GM12878 (cell line): ENCODE results near the gene HDAC8. TPM values are rescaled to one million over a fixed set of nuclear protein-coding genes. Genes with fewer than 3 reads are reported as not detected.

Experiments
- CBX5 ChIP-seq: sonication (generic); IDR thresholded peaks from 2 replicates; pipeline ENCODE4 v1.6.1; 2016; ENCODE audit warnings: low read depth, moderate library complexity, mild to moderate bottlenecking, inconsistent platforms
- CREM ChIP-seq: IDR thresholded peaks from 2 replicates; pipeline ENCODE4 v1.6.1; 2014; ENCODE audit warnings: antibody characterized with exemption, low read depth
- EED ChIP-seq: sonication (generic); IDR thresholded peaks from 2 replicates; pipeline ENCODE4 v1.6.1; 2016; ENCODE audit warnings: antibody characterized with exemption, low read depth
- HDAC2 ChIP-seq: fragments of 200-600 bp; sonication (generic); IDR thresholded peaks from 2 replicates; pipeline ENCODE4 v1.6.1; 2017
- IKZF1 ChIP-seq: fragments of 450-650 bp; conservative IDR thresholded peaks from 2 replicates; pipeline ENCODE4 v1.6.1; 2017; ENCODE audit warnings: antibody characterized with exemption, mild to moderate bottlenecking
- SMAD1 ChIP-seq: fragments of 450-650 bp; IDR thresholded peaks from 2 replicates; pipeline ENCODE4 v1.6.1; 2018; ENCODE audit warnings: mild to moderate bottlenecking, low read depth; ENCODE audit not compliant: partially characterized antibody
- SPI1 ChIP-seq: IDR thresholded peaks from 2 replicates; pipeline ENCODE4 v1.6.1; 2011; ENCODE audit warnings: low read depth, mild to moderate bottlenecking, low read length, moderate library complexity, borderline replicate concordance; ENCODE audit not compliant: insufficient read depth
- TCF7 ChIP-seq: IDR thresholded peaks from 2 replicates; pipeline ENCODE4 v1.6.1; 2014; ENCODE audit warnings: antibody characterized with exemption, borderline replicate concordance
- ZSCAN29 ChIP-seq: fragments of 450-650 bp; IDR thresholded peaks from 2 replicates; pipeline ENCODE4 v1.6.1; 2017; ENCODE audit warnings: mild to moderate bottlenecking, moderate library complexity
- polyA plus RNA-seq, 11 experiments: library from polyadenylated mRNA; depleted of rRNA in 4 of 11; unstranded in 6 of 11; stranded (reverse) in 5 of 11; fragments of >200 nt; fragmentation: Nextera tagmentation in 4 of 11; fragmentation: Illumina TruSeq in 1 of 11; extraction: Ambion mirVana in 4 of 11; extraction: Trizol in 1 of 11; gene quantifications; 1 replicate in 1 of 11; 2 replicates in 10 of 11; pipeline versions ENCODE4 v1.2.1 to v1.2.3, GENCODE V29; 2011 to 2016; ENCODE audit warnings: inconsistent platforms in 2 of 11, missing spikeins in 2 of 11, low read depth in 1 of 11
- total RNA-seq, 4 experiments: library from RNA; depleted of rRNA in 3 of 4; stranded (reverse); fragments of >200 nt in 3 of 4; fragmentation: Illumina TruSeq in 1 of 4; extraction: Trizol in 1 of 4; gene quantifications; 2 replicates each; pipeline versions ENCODE4 v1.2.1 to v1.2.3, GENCODE V29; 2013 to 2021
- TF ChIP-seq, protein P1 (sequence below): fragments of 450-650 bp; IDR thresholded peaks from 2 replicates; pipeline ENCODE4 v1.6.1; 2017; ENCODE audit warnings: mild to moderate bottlenecking, moderate library complexity
- TF ChIP-seq, protein P2 (sequence below): fragments of 450-650 bp; formaldehyde crosslinking; IDR thresholded peaks from 2 replicates; pipeline ENCODE4 v1.4.0; 2020; ENCODE audit warnings: mild to moderate bottlenecking, moderate library complexity

Gene HDAC8
- total and polyA plus RNA-seq, 10 of the 15 experiments (the other 5 are each of a cell fraction or from before 2014, with no cell fraction given) = 18.1 to 34.7 (median 29.1) TPM

DNA sequence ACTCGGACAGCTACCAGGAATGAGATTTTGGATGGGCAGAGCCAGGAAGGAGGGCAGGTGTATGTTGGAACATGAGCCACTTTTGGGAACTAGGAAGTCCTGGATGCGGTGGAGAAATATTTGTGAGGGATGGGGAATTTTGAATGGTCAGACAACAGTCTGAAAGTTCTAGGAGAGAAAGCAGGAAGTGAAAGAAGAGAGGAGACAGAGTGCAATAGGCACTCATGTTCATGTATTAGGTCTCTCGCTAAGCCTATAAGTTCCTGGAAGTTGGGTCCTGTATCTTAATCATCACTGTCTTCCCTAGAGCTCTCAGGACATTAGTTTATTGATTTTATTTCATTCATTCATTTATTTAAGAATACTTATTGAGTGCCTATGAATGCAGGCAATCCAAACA, 201.2 kb downstream of the HDAC8 start (continued):
- TF ChIP-seq, protein P1, sequence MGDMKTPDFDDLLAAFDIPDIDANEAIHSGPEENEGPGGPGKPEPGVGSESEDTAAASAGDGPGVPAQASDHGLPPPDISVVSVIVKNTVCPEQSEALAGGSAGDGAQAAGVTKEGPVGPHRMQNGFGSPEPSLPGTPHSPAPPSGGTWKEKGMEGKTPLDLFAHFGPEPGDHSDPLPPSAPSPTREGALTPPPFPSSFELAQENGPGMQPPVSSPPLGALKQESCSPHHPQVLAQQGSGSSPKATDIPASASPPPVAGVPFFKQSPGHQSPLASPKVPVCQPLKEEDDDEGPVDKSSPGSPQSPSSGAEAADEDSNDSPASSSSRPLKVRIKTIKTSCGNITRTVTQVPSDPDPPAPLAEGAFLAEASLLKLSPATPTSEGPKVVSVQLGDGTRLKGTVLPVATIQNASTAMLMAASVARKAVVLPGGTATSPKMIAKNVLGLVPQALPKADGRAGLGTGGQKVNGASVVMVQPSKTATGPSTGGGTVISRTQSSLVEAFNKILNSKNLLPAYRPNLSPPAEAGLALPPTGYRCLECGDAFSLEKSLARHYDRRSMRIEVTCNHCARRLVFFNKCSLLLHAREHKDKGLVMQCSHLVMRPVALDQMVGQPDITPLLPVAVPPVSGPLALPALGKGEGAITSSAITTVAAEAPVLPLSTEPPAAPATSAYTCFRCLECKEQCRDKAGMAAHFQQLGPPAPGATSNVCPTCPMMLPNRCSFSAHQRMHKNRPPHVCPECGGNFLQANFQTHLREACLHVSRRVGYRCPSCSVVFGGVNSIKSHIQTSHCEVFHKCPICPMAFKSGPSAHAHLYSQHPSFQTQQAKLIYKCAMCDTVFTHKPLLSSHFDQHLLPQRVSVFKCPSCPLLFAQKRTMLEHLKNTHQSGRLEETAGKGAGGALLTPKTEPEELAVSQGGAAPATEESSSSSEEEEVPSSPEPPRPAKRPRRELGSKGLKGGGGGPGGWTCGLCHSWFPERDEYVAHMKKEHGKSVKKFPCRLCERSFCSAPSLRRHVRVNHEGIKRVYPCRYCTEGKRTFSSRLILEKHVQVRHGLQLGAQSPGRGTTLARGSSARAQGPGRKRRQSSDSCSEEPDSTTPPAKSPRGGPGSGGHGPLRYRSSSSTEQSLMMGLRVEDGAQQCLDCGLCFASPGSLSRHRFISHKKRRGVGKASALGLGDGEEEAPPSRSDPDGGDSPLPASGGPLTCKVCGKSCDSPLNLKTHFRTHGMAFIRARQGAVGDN = no peak
- TF ChIP-seq EED = 0 out of 2 replicates have a peak, but pooled peaks have one; percentile 16
- TF ChIP-seq, protein P2, sequence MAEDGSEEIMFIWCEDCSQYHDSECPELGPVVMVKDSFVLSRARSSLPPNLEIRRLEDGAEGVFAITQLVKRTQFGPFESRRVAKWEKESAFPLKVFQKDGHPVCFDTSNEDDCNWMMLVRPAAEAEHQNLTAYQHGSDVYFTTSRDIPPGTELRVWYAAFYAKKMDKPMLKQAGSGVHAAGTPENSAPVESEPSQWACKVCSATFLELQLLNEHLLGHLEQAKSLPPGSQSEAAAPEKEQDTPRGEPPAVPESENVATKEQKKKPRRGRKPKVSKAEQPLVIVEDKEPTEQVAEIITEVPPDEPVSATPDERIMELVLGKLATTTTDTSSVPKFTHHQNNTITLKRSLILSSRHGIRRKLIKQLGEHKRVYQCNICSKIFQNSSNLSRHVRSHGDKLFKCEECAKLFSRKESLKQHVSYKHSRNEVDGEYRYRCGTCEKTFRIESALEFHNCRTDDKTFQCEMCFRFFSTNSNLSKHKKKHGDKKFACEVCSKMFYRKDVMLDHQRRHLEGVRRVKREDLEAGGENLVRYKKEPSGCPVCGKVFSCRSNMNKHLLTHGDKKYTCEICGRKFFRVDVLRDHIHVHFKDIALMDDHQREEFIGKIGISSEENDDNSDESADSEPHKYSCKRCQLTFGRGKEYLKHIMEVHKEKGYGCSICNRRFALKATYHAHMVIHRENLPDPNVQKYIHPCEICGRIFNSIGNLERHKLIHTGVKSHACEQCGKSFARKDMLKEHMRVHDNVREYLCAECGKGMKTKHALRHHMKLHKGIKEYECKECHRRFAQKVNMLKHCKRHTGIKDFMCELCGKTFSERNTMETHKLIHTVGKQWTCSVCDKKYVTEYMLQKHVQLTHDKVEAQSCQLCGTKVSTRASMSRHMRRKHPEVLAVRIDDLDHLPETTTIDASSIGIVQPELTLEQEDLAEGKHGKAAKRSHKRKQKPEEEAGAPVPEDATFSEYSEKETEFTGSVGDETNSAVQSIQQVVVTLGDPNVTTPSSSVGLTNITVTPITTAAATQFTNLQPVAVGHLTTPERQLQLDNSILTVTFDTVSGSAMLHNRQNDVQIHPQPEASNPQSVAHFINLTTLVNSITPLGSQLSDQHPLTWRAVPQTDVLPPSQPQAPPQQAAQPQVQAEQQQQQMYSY (CRISPR knock-in tag) = no peak
- TF ChIP-seq SMAD1 = no peak
- TF ChIP-seq SPI1 = peak; percentile 74; the same call in 1 of the 2 replicates
- TF ChIP-seq CBX5 = no peak
- TF ChIP-seq CREM = no peak
- TF ChIP-seq ZSCAN29 = no peak
- TF ChIP-seq TCF7 = no peak
- no peak for TF ChIP-seq HDAC2
- TF ChIP-seq IKZF1 = peak; percentile 39; the same call in 1 of the 2 replicates
